Omental fat pad (tissue), 4 donors: ENCODE measurements around the gene GRK1. TPM values are rescaled to one million over a fixed set of nuclear protein-coding genes. Genes with fewer than 3 reads are reported as not detected.

Experiments used
- ATAC-seq: fragments of 150-250 bp; one replicate; pipeline ENCODE4 v1.9.1; 2016; ENCODE audit warnings: mild to moderate bottlenecking, moderate library complexity; ENCODE audit not compliant: low FRiP score
- DNase-seq: peaks from one replicate; pipeline ENCODE4 v3.0.0-alpha.2; 2019; ENCODE audit warnings: low spot score
- CTCF ChIP-seq, 3 donors: fragments of 450-650 bp; IDR thresholded peaks; one replicate each; pipeline ENCODE4 v1.5.1; 2016 to 2017; ENCODE audit warnings: antibody characterized with exemption in 3 of 3, mild to moderate bottlenecking in 3 of 3, moderate library complexity in 2 of 3
- total RNA-seq, 4 donors: library from RNA; depleted of rRNA; stranded (reverse); fragments of >200 nt; gene quantifications; one replicate each; pipeline ENCODE4 v1.1.0, GENCODE V29; 2016

GRK1 gene
- total RNA-seq, 4 donors from 2014 or later: not detected

GRCh38 chr13:113650731-113651148 lies 16.3 kb upstream of the GRK1 start:
- DNase-seq (no peak), ATAC-seq (no peak)
- no peak for TF ChIP-seq CTCF (IDR thresholded peaks at IDR 0.05)

GRCh38 chr13:113651511-113652403 lies 15.3 kb upstream of the GRK1 start:
- no peak for ATAC-seq
- no peak for TF ChIP-seq CTCF (IDR thresholded peaks at IDR 0.05)
- DNase-seq: no peak

- ATAC-seq (no peak), DNase-seq (no peak)
- no peak for TF ChIP-seq CTCF (IDR thresholded peaks at IDR 0.05)
Observed at GRCh38 chr13:113652404-113653263, 14.4 kb upstream of the GRK1 start.

GRCh38 chr13:113653264-113654174 lies 13.5 kb upstream of the GRK1 start:
- TF ChIP-seq CTCF (IDR thresholded peaks at IDR 0.05): no peak
- ATAC-seq (no peak), DNase-seq (no peak)

- no peak for DNase-seq
- no peak for TF ChIP-seq CTCF (IDR thresholded peaks at IDR 0.05)
- ATAC-seq: no peak
Observed at GRCh38 chr13:113654175-113654560, 12.9 kb upstream of the GRK1 start.

- TF ChIP-seq CTCF (IDR thresholded peaks at IDR 0.05): no peak
- DNase-seq (no peak), ATAC-seq (no peak)
Observed at GRCh38 chr13:113654591-113655345, 12.3 kb upstream of the GRK1 start.
